ENCODE measurements around the gene GREB1L.

DNA sequence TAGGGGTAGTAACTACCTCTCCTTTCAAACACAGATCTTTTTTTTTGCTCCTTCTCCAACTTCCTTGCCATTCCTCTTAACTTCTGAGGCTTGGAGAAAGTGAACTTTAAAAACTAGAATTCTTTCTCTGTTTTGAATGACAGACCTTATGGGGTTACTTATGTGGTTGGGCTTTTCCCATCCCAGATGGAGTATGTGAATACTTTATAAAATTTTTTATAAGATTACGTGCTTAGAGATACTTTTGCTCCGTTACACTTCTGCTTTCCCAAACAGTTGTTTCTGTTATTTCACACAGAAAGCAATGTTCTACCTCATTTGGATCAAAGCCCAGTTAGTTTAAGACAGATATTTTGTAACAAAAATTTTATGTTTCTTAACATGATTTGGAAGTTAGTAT is 20.2 kb downstream of the GREB1L start:
- TF ChIP-seq ZFX (IDR thresholded peaks at IDR 0.05): no peak
- TF ChIP-seq, protein P1, sequence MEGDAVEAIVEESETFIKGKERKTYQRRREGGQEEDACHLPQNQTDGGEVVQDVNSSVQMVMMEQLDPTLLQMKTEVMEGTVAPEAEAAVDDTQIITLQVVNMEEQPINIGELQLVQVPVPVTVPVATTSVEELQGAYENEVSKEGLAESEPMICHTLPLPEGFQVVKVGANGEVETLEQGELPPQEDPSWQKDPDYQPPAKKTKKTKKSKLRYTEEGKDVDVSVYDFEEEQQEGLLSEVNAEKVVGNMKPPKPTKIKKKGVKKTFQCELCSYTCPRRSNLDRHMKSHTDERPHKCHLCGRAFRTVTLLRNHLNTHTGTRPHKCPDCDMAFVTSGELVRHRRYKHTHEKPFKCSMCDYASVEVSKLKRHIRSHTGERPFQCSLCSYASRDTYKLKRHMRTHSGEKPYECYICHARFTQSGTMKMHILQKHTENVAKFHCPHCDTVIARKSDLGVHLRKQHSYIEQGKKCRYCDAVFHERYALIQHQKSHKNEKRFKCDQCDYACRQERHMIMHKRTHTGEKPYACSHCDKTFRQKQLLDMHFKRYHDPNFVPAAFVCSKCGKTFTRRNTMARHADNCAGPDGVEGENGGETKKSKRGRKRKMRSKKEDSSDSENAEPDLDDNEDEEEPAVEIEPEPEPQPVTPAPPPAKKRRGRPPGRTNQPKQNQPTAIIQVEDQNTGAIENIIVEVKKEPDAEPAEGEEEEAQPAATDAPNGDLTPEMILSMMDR (conservative IDR thresholded peaks at IDR 0.05): no peak
